Brain microvascular endothelial cell (primary cell): Measurements from ENCODE around the gene STARD5.

Experiments used
- DNase-seq: peaks from one replicate; pipeline ENCODE4 v3.0.0-alpha.2; 2020
- H3K27ac ChIP-seq: fragments of 250-450 bp; sonication (Bioruptor Pico); 2 replicates; pipeline ENCODE4 v1.5.1; 2020; ENCODE audit warnings: mild to moderate bottlenecking, moderate library complexity
- H3K27me3 ChIP-seq: fragments of 250-450 bp; sonication (Bioruptor Pico); replicated peaks from 2 replicates; pipeline ENCODE4 v1.5.1; 2020; ENCODE audit warnings: mild to moderate bottlenecking
- H3K36me3 ChIP-seq: fragments of 250-450 bp; sonication (Bioruptor Pico); replicated peaks from 2 replicates; pipeline ENCODE4 v1.5.1; 2020; ENCODE audit warnings: mild to moderate bottlenecking
- H3K4me3 ChIP-seq: 2 replicates; pipeline ENCODE4 v1.5.1; 2011; ENCODE audit warnings: low read depth, mild to moderate bottlenecking, control low read depth, low read length, moderate library complexity
- in situ Hi-C: cut with HindIII; loops from 2 replicates; pipeline ENCODE4 v1.10.0; 2017; ENCODE audit warnings: low sequenced_read_pairs, low pct_ligation_motif_present
- TF ChIP-seq, protein P1 (sequence below): IDR thresholded peaks from 2 replicates; pipeline ENCODE4 v1.5.1; 2011; ENCODE audit warnings: low read depth, mild to moderate bottlenecking, moderate library complexity, low read length, control low read depth, inconsistent platforms; ENCODE audit errors: missing control alignments

STARD5 gene, protein sequence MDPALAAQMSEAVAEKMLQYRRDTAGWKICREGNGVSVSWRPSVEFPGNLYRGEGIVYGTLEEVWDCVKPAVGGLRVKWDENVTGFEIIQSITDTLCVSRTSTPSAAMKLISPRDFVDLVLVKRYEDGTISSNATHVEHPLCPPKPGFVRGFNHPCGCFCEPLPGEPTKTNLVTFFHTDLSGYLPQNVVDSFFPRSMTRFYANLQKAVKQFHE

DNA sequence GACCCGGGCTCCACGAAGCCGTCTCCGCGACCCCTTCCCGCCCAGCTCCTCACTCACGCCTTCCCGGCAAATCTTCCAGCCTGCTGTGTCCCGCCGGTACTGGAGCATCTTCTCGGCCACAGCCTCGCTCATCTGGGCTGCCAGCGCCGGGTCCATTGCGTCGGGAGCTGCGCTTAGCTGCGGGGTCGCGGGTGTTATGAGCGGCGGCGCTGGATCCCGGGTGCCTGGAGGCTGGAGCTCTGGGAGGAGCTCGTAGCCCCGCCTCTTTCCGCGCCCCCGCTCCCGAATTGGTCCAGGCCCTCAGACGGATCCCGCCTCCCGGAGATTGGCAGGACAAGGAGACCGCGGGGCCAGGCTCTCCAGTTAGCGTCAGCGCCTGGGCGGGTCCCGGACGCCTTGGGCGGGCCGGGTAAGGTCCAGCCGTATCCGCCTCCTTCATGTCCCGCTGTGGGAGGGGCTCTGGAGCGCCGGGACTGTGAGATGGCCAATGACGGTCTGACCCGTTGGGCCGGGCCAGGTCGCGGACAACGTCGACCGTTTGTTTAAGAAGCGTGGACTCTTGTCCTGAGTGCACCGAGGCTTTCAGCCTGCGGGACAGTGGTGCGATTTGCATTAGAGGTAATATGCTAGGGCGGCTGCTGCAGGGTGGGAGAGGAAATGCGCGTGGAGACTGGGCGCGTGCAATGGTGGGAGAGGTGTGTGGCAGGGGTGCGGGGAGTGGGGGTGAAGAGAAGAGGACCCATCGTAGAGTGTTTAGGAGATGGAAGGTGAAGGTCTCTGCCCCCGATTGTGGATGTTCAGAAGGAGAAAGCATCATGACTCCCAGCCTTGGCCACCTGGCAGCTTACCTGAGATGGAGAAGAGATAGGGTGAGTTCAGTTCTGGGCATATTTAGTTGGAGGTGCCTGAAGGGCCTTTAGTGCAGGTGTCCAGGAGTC is at the start of gene STARD5:
Gene STARD5 (minus strand): TSS at position 198 of the 938 bp plus-strand sequence. CDS start 42 bp downstream, at position 156.
- Histone ChIP-seq H3K4me3 (peak within 1 kb of the TSS; percentile 86), H3K36me3 (no peaks in the 10 kb centered on the region), H3K27ac (peak within 1 kb of the TSS; percentile 30), H3K27me3 (no peaks in the 10 kb centered on the region)
- peak; percentile 97 for DNase-seq
- in situ Hi-C loops: no loop called here
- TF ChIP-seq, protein P1, sequence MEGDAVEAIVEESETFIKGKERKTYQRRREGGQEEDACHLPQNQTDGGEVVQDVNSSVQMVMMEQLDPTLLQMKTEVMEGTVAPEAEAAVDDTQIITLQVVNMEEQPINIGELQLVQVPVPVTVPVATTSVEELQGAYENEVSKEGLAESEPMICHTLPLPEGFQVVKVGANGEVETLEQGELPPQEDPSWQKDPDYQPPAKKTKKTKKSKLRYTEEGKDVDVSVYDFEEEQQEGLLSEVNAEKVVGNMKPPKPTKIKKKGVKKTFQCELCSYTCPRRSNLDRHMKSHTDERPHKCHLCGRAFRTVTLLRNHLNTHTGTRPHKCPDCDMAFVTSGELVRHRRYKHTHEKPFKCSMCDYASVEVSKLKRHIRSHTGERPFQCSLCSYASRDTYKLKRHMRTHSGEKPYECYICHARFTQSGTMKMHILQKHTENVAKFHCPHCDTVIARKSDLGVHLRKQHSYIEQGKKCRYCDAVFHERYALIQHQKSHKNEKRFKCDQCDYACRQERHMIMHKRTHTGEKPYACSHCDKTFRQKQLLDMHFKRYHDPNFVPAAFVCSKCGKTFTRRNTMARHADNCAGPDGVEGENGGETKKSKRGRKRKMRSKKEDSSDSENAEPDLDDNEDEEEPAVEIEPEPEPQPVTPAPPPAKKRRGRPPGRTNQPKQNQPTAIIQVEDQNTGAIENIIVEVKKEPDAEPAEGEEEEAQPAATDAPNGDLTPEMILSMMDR: no peak

GRCh38 chr15:81373176-81373575 is 49.2 kb upstream of the STARD5 start:
- H3K27me3 ChIP-seq: peaks cover 4% of the 10 kb centered on the region
- TF ChIP-seq, protein P1: no peak
- in situ Hi-C loops: no loop called here
- no peaks in the 10 kb centered on the region for H3K36me3 ChIP-seq
- H3K4me3 ChIP-seq: no peak overlapping the region
- DNase-seq: no peak
- H3K27ac ChIP-seq: no peak overlapping the region

DNA sequence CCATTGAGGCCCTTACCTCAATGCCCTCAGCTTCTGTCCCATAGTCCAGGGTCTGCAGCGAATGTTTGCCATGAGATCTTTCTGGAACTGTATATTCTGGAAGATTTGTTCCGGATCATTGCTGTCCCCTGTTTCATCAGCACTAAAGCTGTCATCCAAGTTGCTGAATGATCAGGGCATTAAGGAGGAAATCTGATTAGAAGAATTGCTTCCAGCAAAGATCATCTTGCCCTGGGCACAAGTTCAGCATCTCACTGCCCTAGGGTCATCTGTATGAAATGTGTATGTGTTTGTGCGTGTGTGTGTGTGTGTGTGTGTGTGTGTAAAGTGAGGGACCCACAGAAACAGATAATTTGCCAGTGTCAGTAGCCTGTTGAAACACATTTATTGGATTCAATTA is 48.6 kb upstream of the STARD5 start:
- TF ChIP-seq, protein P1: no peak
- in situ Hi-C loops: no loop called here
- Histone ChIP-seq H3K27me3 (peaks cover 4% of the 10 kb centered on the region), H3K4me3 (no peak overlapping the region), H3K36me3 (no peaks in the 10 kb centered on the region), H3K27ac (no peak overlapping the region)
- DNase-seq: no peak

DNA sequence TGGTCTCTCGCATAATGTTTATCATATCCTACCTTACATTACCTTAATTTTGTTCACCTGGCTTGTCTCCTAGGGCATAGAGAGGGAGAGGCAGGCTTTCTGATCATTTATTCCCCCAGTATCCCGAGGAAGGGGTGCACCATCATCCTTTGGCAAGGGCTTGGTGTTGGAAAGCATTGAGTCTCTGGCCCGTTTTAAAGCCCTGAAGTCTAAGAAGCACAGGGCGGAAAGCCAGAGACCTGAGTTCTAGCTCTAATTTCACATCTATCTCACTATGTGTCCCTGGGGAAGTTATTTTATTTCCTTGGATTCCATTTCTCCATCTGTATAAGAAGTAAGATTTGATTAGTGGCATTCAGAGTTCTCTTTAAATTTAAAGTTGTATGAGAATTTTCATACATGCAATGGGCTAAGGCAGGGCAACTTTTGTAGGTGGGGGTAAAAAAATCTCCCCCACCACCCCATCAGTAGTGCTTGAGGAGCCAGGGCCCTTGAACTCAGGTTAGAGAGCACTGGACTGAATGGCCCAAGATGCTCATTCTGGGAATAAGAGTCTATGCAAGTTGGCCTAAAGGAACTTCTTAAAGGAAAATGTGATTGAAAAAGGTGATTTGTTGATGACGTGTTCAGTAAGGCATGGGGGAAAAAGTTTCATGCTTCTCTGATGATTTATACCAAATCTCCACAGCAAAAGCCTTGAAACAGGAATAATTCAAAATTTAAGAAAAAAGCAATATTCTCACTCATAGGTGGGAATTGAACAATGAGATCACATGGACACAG is 40.0 kb upstream of the STARD5 start:
- TF ChIP-seq, protein P1: no peak
- no peak for DNase-seq

DNA sequence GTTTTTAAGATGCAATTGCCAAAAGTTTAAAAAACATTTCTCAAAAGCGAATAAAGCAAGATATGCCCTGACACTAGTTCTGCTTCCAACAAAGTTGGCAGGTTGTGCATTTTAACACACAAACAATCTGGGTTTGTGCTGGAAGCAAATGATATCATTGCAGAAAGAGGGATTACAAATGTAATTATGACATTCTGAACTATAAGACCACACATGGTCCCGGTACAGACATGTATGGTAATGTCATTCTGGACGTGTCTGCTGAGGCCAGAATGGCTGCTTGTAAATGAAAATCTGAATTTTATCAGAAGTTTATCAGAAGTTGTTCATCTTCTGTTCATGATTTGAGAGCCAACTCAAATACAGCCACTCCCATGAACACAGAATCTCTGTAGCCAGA is 39.3 kb upstream of the STARD5 start:
- TF ChIP-seq, protein P1: no peak
- Histone ChIP-seq H3K4me3 (no peak overlapping the region), H3K27ac (no peak overlapping the region), H3K36me3 (no peaks in the 10 kb centered on the region), H3K27me3 (no peaks in the 10 kb centered on the region)
- in situ Hi-C loops: no loop called here
- DNase-seq: no peak

More for the DNA sequence above, 40.0 kb upstream of the STARD5 start:
- Histone ChIP-seq H3K4me3 (no peak overlapping the region), H3K36me3 (no peaks in the 10 kb centered on the region), H3K27ac (no peak overlapping the region), H3K27me3 (no peaks in the 10 kb centered on the region)
- in situ Hi-C loops: no loop called here
